ENCODE data around the gene FHIT.

Gene FHIT

GRCh38 chr3:60126511-60127304 is 1124.5 kb downstream of the FHIT start:
- no peak for DNase-seq

GRCh38 chr3:60125686-60126085 is 1125.6 kb downstream of the FHIT start:
- no peak for DNase-seq

GRCh38 chr3:60120245-60120644 is 1131.0 kb downstream of the FHIT start:
- DNase-seq = no peak

- no peak for DNase-seq
Measured at GRCh38 chr3:60114191-60114590, 1137.1 kb downstream of the FHIT start.

- no peak for DNase-seq
Measured at GRCh38 chr3:60107275-60107674, 1144.0 kb downstream of the FHIT start.

GRCh38 chr3:60102154-60102553 is 1149.1 kb downstream of the FHIT start:
- DNase-seq = no peak

- DNase-seq = no peak
Measured at GRCh38 chr3:60101621-60102020, 1149.6 kb downstream of the FHIT start.

GRCh38 chr3:60096403-60096802 is 1154.8 kb downstream of the FHIT start:
- no peak for DNase-seq

- no peak for DNase-seq
Measured at GRCh38 chr3:60095930-60096329, 1155.3 kb downstream of the FHIT start.

- DNase-seq = no peak
Measured at GRCh38 chr3:60095516-60095915, 1155.7 kb downstream of the FHIT start.

- no peak for DNase-seq
Measured at GRCh38 chr3:60094392-60094947, 1156.8 kb downstream of the FHIT start.

- no peak for DNase-seq
Measured at GRCh38 chr3:60090548-60090947, 1160.7 kb downstream of the FHIT start.

- peak; percentile 40 to 41 for DNase-seq
Measured at GRCh38 chr3:60086811-60087210, 1164.4 kb downstream of the FHIT start.

- no peak for DNase-seq
Measured at GRCh38 chr3:60085649-60086048, 1165.6 kb downstream of the FHIT start.

GRCh38 chr3:60081381-60082095 is 1169.7 kb downstream of the FHIT start:
- no peak for DNase-seq

GRCh38 chr3:60080648-60081047 is 1170.6 kb downstream of the FHIT start:
- no peak for DNase-seq

GRCh38 chr3:60079076-60079475 is 1172.2 kb downstream of the FHIT start:
- peak; percentile 48 to 57 for DNase-seq

- DNase-seq = no peak
Measured at GRCh38 chr3:60076331-60076730, 1174.9 kb downstream of the FHIT start.

GRCh38 chr3:60073942-60074341 is 1177.3 kb downstream of the FHIT start:
- no peak for DNase-seq

GRCh38 chr3:60073228-60073627 is 1178.0 kb downstream of the FHIT start:
- DNase-seq = no peak

GRCh38 chr3:60070366-60070765 is 1180.9 kb downstream of the FHIT start:
- no peak for DNase-seq

GRCh38 chr3:60065227-60065868 is 1185.9 kb downstream of the FHIT start:
- DNase-seq = no peak
